Stimulated activated CD4-positive, alpha-beta T cell treated with anti-CD3 and anti-CD28 coated beads, TNF-alpha, amount 100 ng/mL, for 1 hour (primary cell): Measurements from ENCODE around the gene CAV3.
"Not testable (repeated sequence)": the region's sequence is repeated elsewhere in the genome, so short reads cannot be mapped to it uniquely, and the experiment has no call there.

Experiments used
- DNase-seq, 3 donors: peaks; one replicate each; pipeline ENCODE4 v3.0.0-alpha.2; 2020; ENCODE audit warnings: low read depth in 3 of 3, low spot score in 1 of 3

CAV3 gene

GRCh38 chr3:8733332-8734094 lies at the start of gene CAV3:
Gene CAV3, plus strand, starts transcription at chr3:8733802. Its CDS starts 75 bp downstream, at chr3:8733877.
- DNase-seq = no peak

- not testable (repeated sequence) for DNase-seq
Observed at GRCh38 chr3:8684992-8685391, 48.6 kb upstream of the CAV3 start.

GRCh38 chr3:8691295-8691694 lies 42.3 kb upstream of the CAV3 start:
- DNase-seq = not testable (repeated sequence)

- DNase-seq = no peak
Observed at GRCh38 chr3:8702560-8702959, 31.0 kb upstream of the CAV3 start.

- DNase-seq = no peak
Observed at GRCh38 chr3:8705575-8705974, 28.0 kb upstream of the CAV3 start.

DNA sequence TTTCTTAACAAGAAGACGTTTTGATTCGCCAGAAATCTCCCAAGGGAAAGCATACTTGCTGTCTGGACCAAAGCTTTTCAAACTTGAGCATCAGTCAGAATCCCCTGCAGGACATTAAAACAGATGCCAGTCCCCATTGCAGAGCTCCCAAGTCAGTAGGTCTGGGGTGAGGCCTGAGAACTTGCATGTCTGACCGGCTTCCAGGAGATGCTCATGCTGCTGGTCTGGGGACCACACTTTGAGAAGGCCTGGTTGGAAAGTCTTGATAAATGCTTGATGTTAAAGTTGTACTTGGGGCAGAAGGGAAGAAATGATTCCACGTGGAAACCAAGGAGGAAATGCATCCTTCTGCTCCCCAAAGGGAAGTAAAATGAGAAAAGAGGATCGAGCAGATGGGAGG lies 24.3 kb upstream of the CAV3 start:
- DNase-seq = no peak

DNA sequence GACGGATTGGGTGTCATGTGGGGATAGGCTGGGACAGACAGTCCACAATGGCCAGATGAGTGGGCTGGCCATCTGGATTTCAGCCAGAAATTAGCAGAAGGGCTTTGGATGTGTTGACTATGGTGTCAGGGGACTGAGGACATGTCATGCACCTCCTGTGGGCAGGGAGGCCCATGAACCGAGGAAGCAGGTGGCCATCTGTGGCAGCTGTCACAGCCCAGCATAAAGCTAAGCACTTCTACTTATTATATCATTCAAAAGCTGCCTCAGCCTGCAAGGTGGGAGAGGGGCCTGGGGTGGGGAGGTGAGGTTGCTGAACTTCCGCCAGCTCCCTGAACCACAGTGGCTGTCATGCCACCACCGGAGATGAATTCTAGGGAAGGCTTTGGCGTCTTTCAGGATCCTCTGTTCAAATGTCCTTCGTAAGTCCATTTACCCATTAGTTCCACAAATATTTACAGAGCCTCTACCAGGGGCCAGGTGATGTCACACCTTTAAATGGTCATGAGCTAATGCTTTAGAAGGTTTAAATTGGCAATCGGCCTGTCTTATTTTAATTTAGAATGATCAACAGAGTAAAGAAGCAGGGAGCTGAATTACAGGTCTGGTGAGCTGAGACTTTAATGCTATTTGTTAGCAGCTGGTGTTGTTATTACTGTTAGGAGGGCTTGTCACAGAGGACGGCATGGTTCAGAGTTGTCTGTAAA lies 23.6 kb upstream of the CAV3 start:
- no peak for DNase-seq

DNA sequence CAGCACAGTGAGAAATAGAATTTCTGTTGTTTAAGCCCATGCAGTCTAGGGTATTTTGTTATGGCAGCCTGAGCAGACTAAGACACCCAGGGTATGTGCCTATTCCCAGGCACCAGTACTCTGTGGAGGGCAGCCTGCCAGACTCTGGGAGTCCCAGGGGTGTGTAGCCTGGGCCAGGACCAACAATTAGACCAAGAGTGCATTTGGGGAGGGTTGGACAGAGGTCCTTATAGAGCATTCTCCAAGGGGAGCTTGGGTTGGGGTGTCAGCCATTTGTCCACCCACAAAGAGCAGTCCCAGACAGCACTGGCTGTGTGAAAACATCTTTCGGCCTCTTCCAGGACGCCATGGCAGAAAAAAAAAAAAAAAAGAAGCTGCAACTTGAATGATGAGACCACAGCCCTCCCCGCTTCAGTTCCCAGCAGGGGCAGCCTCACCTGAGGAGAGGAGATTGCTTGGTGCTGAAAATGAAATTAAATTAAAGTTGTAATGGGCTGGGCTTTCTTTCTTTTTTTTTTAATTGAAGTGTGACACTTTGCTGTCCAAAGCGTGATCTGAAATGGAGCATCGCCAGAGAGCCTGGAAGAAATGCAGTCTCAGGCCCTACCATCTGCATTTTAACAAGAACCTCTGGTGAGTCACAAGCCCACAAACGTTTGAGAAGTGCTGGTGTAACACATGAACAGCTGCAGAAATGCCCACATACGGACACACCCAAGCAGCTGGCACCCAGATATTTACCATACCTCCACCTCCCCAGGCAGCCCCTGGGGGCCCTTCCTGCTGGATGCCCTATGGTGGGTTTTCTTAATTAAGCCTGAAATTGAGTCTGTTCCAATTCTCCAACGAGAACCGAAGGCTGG lies 21.3 kb upstream of the CAV3 start:
- DNase-seq = no peak

- DNase-seq = no peak
Observed at GRCh38 chr3:8712908-8713255, 20.7 kb upstream of the CAV3 start.

DNA sequence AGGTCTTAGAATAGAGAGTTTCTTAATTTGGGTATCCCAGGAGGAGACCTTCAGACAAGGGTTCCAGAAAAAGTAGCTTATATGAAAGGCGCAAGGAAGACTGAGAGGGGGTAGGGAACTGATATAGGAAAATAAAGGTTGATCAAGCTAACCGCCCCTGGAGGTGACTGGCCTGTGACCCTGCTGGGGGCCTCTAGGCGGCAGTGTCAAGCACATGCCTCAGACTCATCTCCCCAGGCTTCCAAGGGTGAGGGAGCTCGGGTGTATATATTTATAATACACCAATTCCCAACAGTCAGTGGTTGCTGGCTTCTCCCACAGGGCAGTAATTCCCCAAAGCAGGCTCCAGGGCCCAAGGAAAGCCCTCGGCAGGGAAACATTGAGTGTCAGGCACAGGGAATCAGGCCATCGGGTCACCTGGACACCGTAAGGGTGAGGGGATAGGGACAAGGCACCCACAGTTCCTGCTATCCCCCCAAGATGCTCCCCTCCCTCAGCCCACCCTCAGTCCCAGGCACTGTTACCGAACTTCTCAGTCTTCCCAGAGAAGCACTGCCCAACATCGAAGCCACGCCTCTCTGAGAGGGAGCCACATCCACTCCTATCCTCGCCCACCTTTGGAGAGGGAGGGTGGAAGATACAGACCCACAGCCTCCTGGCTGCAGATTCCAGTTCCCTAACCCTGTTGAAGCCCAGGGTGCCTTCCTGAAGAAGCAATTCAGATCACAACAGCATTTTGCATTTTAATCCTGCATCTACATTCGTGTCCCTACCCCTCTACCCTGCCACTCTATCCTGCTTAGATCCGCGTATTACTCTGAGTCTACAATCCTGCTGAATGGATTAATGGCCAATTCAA lies 19.5 kb upstream of the CAV3 start:
- no peak for DNase-seq

GRCh38 chr3:8715757-8716156 lies 17.8 kb upstream of the CAV3 start:
- not testable (repeated sequence) for DNase-seq

GRCh38 chr3:8722808-8723207 lies 10.8 kb upstream of the CAV3 start:
- no peak for DNase-seq

- no peak for DNase-seq
Observed at GRCh38 chr3:8723612-8724011, 10.0 kb upstream of the CAV3 start.

- no peak for DNase-seq
Observed at GRCh38 chr3:8724108-8724752, 9.4 kb upstream of the CAV3 start.

- no peak for DNase-seq
Observed at GRCh38 chr3:8727605-8728512, 5.7 kb upstream of the CAV3 start.

DNA sequence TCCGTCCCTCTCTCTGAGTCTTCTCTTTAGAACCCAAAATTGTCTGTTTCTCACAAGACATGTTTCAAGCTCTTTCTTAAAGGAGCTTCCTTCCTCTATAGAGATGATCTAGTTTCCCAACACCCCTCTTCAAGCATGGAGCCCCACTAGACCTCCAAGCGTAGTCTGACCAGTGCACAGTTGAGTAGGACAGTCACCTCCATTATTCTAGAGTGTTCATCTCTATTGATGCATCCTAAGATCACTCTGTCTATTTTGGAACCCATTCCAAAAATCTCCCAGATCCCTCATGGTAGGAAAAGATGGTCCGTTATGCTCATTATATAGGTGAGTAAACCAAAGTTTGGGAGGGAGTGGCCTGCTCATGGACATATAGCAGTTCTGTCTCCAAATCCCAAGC lies 4.1 kb upstream of the CAV3 start:
- DNase-seq = no peak

DNA sequence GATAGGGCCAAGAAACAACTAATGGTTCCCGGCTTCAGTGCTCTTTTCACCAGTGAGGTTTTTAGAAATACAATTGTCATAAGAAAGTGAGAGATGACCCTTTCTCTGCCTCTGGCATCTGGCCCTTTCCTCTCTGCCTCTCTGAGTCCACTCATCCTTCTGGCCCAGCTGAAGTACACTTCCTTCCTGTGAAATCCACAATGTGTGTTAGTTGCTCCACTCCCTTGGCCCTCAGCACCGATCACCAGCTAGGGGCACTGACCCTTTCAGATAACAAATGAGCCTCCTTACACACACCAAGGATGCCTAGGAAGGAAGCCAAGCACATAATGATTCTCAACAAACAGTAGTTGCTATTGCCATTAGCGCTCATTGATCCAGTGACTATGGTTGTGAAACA lies 2.9 kb upstream of the CAV3 start:
- no peak for DNase-seq

DNA sequence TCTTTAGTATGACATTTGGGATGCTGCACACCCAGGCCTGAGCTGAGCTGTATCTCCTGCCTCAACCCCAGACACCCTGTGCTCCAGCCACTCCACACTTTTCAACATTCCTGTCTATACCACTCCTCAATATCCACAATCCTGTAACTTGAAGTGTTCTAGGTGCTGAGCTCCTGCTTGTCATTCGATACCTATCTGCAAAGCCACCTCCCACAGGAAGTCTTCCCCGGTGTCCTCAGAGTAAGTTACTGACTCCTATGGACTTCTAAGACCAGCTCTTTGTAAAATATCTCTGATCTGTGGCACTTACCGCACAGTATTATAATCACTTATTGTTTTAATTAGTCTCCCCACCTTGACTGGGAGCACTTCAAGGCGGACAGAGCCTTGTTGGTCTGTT lies 1.2 kb upstream of the CAV3 start:
- no peak for DNase-seq

- DNase-seq = no peak
Observed at GRCh38 chr3:8734137-8734878, 706 bp downstream of the CAV3 start.
